Measurements from ENCODE around the gene PTPRN2.
"Not testable (repeated sequence)": the region's sequence is repeated elsewhere in the genome, so short reads cannot be mapped to it uniquely, and the experiment has no call there.

PTPRN2 gene

GRCh38 chr7:157930926-157931466 lies 656.6 kb downstream of the PTPRN2 start:
- no peak for DNase-seq (ENCODE audit: low read depth in 2 of 2)

- DNase-seq (ENCODE audit: low read depth in 2 of 2), result no peak
These were observed 657.2 kb downstream of the PTPRN2 start for GRCh38 chr7:157930441-157930840.

GRCh38 chr7:157929671-157930070 lies 658.0 kb downstream of the PTPRN2 start:
- no peak for DNase-seq (ENCODE audit: low read depth in 2 of 2)

- no peak for DNase-seq (ENCODE audit: low read depth in 2 of 2)
These were observed 658.7 kb downstream of the PTPRN2 start for GRCh38 chr7:157928808-157929425.

GRCh38 chr7:157928171-157928794 lies 659.3 kb downstream of the PTPRN2 start:
- no peak for DNase-seq (ENCODE audit: low read depth in 2 of 2)

- no peak for DNase-seq (ENCODE audit: low read depth in 2 of 2)
These were observed 660.2 kb downstream of the PTPRN2 start for GRCh38 chr7:157927313-157927925.

- DNase-seq (ENCODE audit: low read depth in 2 of 2), result no peak
These were observed 661.0 kb downstream of the PTPRN2 start for GRCh38 chr7:157926521-157927150.

GRCh38 chr7:157926107-157926506 lies 661.5 kb downstream of the PTPRN2 start:
- no peak for DNase-seq (ENCODE audit: low read depth in 2 of 2)

- DNase-seq (ENCODE audit: low read depth in 2 of 2), result no peak
These were observed 662.2 kb downstream of the PTPRN2 start for GRCh38 chr7:157925383-157925875.

- DNase-seq (ENCODE audit: low read depth in 2 of 2), result no peak
These were observed 663.6 kb downstream of the PTPRN2 start for GRCh38 chr7:157923903-157924630.

GRCh38 chr7:157922576-157922975 lies 665.0 kb downstream of the PTPRN2 start:
- no peak for DNase-seq (ENCODE audit: low read depth in 2 of 2)

- no peak for DNase-seq (ENCODE audit: low read depth in 2 of 2)
These were observed 669.1 kb downstream of the PTPRN2 start for GRCh38 chr7:157918326-157919080.

GRCh38 chr7:157916946-157917640 lies 670.5 kb downstream of the PTPRN2 start:
- no peak for DNase-seq (ENCODE audit: low read depth in 2 of 2)

GRCh38 chr7:157910446-157910845 lies 677.2 kb downstream of the PTPRN2 start:
- DNase-seq (ENCODE audit: low read depth in 2 of 2), result no peak

GRCh38 chr7:157910045-157910444 lies 677.6 kb downstream of the PTPRN2 start:
- not testable (repeated sequence) for DNase-seq (ENCODE audit: low read depth in 2 of 2)

- no peak for DNase-seq (ENCODE audit: low read depth in 2 of 2)
These were observed 678.3 kb downstream of the PTPRN2 start for GRCh38 chr7:157909370-157909769.

GRCh38 chr7:157908006-157908782 lies 679.4 kb downstream of the PTPRN2 start:
- DNase-seq (ENCODE audit: low read depth in 2 of 2), result no peak

- no peak for DNase-seq (ENCODE audit: low read depth in 2 of 2)
These were observed 680.5 kb downstream of the PTPRN2 start for GRCh38 chr7:157907091-157907490.

GRCh38 chr7:157906583-157906982 lies 681.0 kb downstream of the PTPRN2 start:
- no peak for DNase-seq (ENCODE audit: low read depth in 2 of 2)

Measured in activated CD4-positive, alpha-beta T cell treated with anti-CD3 and anti-CD28 coated beads for 24 hours (primary cell).